GM18498 (cell line): ENCODE results near the gene PPP6R3.
"Not testable (repeated sequence)": the region's sequence is repeated elsewhere in the genome, so short reads cannot be mapped to it uniquely, and the experiment has no call there.

Source experiments
- ATAC-seq: cut with Tn5 transposase; IDR thresholded peaks from one replicate; pipeline ENCODE4 v1.9.1; 2021; ENCODE audit warnings: mild to moderate bottlenecking, moderate library complexity; ENCODE audit not compliant: unreplicated experiment

Gene PPP6R3

DNA sequence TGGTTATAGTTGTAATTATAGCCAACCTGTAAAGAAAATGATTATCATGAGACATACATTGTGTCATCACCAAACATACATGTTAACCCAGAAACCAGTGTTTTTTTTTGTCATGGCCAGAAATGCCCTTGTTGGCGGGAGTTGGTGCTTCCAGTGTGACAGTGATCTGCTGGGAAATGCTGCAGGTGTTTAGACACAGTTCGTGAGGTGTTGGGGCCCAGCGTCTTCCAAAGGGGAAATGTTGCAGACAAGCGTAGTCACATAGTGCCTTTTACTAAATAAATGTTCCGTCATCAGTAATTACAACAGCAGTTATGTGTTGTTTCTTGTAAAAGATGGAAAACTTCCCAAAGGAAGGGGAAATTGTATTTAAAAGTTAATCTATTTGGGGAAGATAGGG is 131.2 kb downstream of the PPP6R3 start:
- ATAC-seq = no peak

DNA sequence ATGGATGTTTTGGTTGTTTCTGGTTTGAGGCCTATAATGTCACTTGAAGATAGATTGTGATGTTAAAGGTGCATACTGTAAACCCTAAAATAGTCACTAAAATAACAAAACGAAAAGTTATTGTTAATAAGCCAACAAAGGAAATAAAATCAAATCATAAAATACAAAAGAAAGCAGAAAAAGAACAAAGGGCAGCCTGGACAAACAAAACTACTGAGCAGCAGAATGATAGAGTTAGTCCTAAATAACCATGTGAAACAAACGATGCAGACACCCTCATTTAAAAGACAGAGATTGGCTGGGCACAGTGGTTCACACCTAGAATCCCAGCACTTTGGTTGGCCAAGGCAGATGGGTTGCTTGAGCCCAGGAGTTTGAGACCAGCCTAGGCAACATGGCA is 132.9 kb downstream of the PPP6R3 start:
- ATAC-seq = no peak

GRCh38 chr11:68594123-68594522 is 133.6 kb downstream of the PPP6R3 start:
- ATAC-seq = no peak

GRCh38 chr11:68596231-68596630 is 135.7 kb downstream of the PPP6R3 start:
- ATAC-seq = no peak

GRCh38 chr11:68598816-68599653 is 138.5 kb downstream of the PPP6R3 start:
- no peak for ATAC-seq

- ATAC-seq = no peak
Observed at GRCh38 chr11:68601147-68601546, 140.6 kb downstream of the PPP6R3 start.

- ATAC-seq = no peak
Observed at GRCh38 chr11:68609761-68610160, 149.2 kb downstream of the PPP6R3 start.

DNA sequence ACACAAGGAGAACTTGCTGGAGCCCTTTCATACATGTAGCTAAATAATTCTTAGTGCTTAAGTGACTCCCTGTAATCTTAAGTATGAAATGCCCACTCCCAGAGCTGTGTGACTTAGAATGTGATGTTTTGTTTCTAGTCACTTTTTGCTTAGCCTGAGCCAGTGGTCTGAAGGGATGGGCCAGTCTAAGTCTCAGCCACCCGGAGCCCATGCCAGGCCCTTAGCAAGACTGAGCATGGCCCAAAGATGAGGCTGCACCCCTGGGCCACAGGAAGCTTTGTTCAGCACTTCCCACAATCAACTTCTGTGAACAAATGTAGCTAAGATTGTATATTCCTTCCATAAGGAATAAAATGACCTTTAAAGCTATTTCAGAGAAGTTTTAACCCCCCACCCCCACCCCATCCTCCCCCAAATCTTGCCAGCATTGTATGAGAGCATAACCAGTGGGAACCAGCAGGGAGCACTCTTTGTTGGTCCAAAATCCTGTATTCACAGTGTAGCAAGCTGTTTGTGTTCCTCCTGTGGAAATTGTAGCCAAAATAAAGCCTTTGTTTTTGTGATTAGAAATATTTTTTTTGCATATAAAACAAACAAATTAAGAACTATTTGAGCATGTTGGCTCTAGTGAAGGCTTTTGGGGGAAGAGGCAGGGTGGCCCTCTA is 150.0 kb downstream of the PPP6R3 start:
- ATAC-seq = no peak

- no peak for ATAC-seq
Observed at GRCh38 chr11:68615657-68616056, 155.1 kb downstream of the PPP6R3 start.

- no peak for ATAC-seq
Observed at GRCh38 chr11:68617925-68618809, 157.6 kb downstream of the PPP6R3 start.

- no peak for ATAC-seq
Observed at GRCh38 chr11:68621826-68622225, 161.3 kb downstream of the PPP6R3 start.

DNA sequence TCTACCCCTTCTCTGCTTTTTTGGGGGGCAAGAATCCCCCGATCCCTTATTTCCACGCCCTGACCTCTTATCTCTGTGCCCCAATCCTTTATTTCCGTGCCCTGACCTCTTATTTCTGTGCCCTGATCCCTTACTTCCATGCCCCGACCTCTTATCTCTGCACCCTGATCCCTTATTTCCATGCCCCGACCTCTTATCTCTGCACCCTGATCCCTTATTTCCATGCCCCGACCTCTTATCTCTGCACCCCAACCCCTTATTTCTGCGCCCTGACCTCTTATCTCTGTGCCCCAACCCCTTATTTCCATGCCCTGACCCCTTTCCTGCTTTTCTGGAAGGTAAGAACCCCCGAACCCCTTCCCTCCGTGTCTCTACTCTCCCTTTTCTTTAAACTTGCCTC is 163.2 kb downstream of the PPP6R3 start:
- not testable (repeated sequence) for ATAC-seq

DNA sequence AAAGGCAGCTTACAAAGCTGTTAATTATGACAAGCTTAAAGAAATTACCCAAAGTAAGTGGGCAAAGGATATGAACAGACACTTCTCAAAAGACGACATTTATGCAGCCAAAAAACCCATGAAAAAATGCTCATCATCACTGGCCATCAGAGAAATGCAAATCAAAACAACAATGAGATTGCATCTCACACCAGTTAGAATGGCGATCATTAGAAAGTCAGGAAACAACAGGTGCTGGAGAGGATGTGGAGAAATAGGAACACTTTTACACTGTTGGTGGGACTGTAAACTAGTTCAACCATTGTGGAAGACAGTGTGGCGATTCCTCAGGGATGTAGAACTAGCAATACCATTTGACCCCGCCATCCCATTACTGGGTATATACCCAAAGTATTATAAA is 164.5 kb downstream of the PPP6R3 start:
- ATAC-seq = not testable (repeated sequence)

DNA sequence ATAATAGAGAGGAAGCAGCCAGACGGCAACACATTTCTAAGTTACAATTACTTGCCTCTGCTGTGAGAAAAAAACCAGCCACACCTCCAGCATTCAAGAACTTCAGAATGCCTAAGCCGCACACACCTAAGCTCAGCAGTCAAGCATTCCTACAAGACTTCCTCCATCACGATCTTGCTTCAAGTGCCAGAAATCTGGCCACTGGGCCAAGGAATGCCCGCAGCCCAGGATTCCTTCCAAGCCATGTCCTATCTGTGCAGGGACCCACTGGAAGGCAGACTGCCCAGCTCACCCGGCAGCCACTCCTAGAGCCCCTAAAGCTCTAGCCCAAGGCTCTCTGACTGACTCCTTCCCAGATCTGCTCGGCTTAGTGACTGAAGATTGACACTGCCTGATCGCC is 165.7 kb downstream of the PPP6R3 start:
- not testable (repeated sequence) for ATAC-seq

GRCh38 chr11:68628837-68629236 is 168.3 kb downstream of the PPP6R3 start:
- ATAC-seq = not testable (repeated sequence)

DNA sequence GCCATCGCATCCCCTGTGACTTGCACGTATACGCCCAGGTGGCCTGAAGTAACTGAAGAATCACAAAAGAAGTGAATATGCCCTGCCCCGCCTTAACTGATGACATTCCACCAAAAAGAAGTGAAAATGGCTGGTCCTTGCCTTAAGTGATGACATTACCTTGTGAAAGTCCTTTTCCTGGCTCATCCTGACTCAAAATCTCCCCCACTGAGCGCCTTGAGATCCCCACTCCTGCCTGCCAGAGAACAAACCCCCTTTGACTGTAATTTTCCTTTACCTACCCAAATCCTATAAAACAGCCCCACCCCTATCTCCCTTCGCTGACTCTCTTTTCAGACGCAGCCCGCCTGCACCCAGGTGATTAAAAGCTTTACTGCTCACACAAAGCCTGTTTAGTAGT is 171.8 kb downstream of the PPP6R3 start:
- ATAC-seq = not testable (repeated sequence)

GRCh38 chr11:68632802-68633201 is 172.2 kb downstream of the PPP6R3 start:
- ATAC-seq = no peak

GRCh38 chr11:68634606-68635005 is 174.1 kb downstream of the PPP6R3 start:
- not testable (repeated sequence) for ATAC-seq

DNA sequence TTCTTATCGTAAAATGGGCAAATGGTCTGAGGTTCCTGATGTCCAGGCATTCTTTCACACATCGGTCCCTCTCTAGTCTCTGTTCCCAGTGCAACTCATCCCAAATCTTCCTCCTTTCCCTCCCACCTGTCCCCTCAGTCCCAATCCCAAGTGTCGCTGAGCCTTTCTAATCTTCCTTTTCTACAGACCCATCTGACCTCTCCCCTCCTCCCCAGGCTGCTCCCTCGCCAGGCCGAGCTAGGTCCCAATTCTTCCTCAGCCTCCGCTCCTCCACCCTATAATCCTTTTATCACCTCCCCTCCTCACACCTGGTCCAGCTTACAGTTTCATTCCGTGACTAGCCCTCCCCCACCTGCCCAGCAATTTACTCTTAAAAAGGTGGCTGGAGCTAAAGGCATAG is 174.6 kb downstream of the PPP6R3 start:
- not testable (repeated sequence) for ATAC-seq

DNA sequence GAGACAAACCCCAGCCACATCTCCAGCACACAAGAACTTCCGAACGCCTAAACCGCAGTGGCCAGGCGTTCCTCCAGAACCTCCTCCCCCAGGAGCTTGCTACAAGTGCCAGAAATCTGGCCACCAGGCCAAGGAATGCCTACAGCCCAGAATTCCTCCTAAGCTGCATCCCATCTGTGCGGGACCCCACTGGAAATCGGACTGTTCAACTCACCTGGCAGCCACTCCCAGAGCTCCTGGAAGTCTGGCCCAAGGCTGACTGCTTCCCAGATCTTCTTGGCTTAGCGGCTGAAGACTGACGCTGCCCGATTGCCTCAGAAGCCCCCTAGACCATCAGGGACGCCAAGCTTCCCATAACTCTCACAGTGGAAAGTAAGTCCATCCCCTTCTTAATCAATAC is 175.3 kb downstream of the PPP6R3 start:
- ATAC-seq = not testable (repeated sequence)

DNA sequence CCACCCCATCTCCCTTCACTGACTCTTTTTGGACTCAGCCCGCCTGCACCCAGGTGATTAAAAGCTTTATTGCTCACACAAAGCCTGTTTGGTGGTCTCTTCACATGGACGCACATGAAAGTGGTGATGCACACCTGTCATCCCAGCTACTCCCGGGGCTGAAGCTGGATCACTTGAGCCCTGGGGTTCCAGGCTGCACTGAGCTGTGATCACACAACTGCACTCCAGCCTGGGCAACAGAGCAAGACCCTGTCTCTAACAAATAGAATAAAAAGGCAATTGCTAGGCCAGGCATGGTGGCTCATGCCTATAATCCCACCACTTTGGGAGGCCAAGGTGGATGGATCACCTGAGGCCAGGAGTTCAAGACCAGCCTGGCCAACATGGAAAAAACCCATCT is 178.8 kb downstream of the PPP6R3 start:
- ATAC-seq = not testable (repeated sequence)
